NT2/D1 (cell line): ENCODE data around the gene CACNA1H.

Source experiments
- DNase-seq: peaks from one replicate; pipeline ENCODE4 v3.0.0-alpha.2; 2011; ENCODE audit warnings: low read depth, low spot score
- H3K27me3 ChIP-seq: 2 replicates; pipeline ENCODE4 v1.6.0; 2011; ENCODE audit warnings: mild to moderate bottlenecking; ENCODE audit not compliant: insufficient read length, insufficient read depth
- H3K36me3 ChIP-seq: 2 replicates; pipeline ENCODE4 v1.6.1; 2011; ENCODE audit warnings: mild to moderate bottlenecking, low read length, mixed read lengths; ENCODE audit not compliant: insufficient read depth, insufficient read length
- H3K4me1 ChIP-seq: 2 replicates; pipeline ENCODE4 v1.5.1; 2011; ENCODE audit not compliant: insufficient read depth, insufficient read length
- H3K4me3 ChIP-seq: 2 replicates; pipeline ENCODE4 v1.5.1; 2011; ENCODE audit warnings: low read depth; ENCODE audit not compliant: insufficient read length
- H3K9ac ChIP-seq: 2 replicates; pipeline ENCODE4 v1.6.0; 2011; ENCODE audit warnings: low read depth; ENCODE audit not compliant: insufficient read length
- H3K9me3 ChIP-seq: 2 replicates; pipeline ENCODE4 v1.5.1; 2011; ENCODE audit warnings: mild to moderate bottlenecking, low read length; ENCODE audit not compliant: insufficient read depth
- SUZ12 ChIP-seq: IDR thresholded peaks from 2 replicates; pipeline ENCODE4 v1.6.1; 2011; ENCODE audit not compliant: insufficient read length, insufficient read depth; ENCODE audit errors: extremely low read depth
- YY1 ChIP-seq: IDR thresholded peaks from 2 replicates; pipeline ENCODE4 v1.6.1; 2011; ENCODE audit not compliant: insufficient read length, insufficient read depth
- ZNF274 ChIP-seq: IDR thresholded peaks from 2 replicates; pipeline ENCODE4 v1.6.1; 2011; ENCODE audit warnings: mild to moderate bottlenecking, low read depth, low read length

The CACNA1H gene

DNA sequence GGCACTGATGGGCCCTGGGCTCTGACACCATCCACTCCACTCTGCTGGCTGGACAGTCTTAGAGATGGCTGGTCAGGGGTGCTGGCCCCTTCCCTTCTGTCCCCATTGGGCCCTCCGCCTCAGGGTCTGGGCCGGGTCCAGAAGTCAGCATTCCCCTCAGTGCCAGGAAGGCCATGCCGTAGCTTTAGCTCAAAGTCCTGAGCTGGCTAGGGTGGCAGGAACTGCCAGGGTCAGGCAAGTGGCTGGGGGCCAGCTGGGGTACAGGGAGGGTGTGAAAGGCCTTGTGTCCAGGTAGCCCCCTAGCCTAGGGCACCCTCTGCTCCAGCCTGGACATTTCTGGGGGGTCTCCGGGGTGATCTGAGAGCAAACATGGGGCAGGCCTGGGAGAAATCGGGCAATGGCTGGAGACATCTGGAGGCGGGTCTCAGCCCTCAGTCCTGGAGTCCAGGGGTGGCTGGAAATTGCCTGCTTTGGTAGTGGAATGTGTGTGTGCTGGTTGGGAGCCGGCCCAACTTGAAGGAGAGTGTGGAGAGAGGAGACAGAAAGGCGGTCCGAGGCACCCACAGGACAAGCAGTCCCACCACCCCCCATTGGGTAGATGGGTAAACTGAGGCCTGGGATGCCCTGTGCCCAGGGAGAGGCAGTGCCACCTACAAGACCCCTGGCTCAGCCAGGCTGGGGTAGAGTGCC, 39.6 kb downstream of the CACNA1H start:
- Histone ChIP-seq H3K27me3 (no peaks in the 10 kb centered on the region), H3K4me1 (peaks cover 30% of the 10 kb centered on the region), H3K4me3 (no peak overlapping the region), H3K9me3 (no peaks in the 10 kb centered on the region), H3K36me3 (peaks cover 5% of the 10 kb centered on the region), H3K9ac (peak overlapping the region; percentile 21)
- no peak for DNase-seq
- TF ChIP-seq SUZ12 (no peak), YY1 (no peak), ZNF274 (no peak)

DNA sequence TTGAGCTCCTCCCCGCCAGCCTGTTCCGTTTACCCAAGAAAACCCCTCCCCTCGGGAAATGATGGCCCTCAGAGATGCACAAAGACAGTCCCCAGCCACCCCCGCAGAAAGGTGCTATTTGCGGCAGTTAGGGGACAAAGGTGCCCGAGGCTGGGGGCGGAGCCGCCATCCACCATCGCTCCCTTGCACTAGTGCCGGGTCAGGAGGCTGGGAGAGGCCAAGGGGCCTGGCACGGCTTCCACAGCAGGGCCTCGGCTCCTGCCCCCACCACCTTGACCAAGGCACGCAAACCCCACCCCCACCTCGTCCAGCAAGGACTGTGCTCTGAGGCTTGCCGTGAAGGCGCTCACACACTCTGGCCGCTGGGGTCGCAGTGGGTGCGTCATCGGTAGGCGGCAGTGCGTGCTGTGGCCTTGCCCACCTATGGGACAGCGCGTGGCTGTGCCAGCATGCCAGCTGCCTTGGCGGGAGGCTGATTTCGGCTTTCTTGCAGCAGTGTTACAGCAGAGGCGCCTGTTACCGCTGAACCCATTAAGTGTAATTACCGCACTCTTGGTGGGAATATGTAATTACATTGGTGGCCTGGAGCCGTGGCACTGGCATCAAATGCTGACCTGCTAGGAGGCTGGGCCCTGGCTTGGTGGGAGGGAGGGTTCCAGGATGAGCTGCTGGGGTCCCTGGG, 40.4 kb downstream of the CACNA1H start:
- no peaks in the 10 kb centered on the region for H3K9me3 ChIP-seq
- no peak overlapping the region for H3K4me3 ChIP-seq
- peaks cover 5% of the 10 kb centered on the region for H3K36me3 ChIP-seq
- H3K27me3 ChIP-seq: no peaks in the 10 kb centered on the region
- no peak for TF ChIP-seq SUZ12
- H3K9ac ChIP-seq: peak overlapping the region; percentile 21
- DNase-seq: no peak
- H3K4me1 ChIP-seq: peaks cover 28% of the 10 kb centered on the region

DNA sequence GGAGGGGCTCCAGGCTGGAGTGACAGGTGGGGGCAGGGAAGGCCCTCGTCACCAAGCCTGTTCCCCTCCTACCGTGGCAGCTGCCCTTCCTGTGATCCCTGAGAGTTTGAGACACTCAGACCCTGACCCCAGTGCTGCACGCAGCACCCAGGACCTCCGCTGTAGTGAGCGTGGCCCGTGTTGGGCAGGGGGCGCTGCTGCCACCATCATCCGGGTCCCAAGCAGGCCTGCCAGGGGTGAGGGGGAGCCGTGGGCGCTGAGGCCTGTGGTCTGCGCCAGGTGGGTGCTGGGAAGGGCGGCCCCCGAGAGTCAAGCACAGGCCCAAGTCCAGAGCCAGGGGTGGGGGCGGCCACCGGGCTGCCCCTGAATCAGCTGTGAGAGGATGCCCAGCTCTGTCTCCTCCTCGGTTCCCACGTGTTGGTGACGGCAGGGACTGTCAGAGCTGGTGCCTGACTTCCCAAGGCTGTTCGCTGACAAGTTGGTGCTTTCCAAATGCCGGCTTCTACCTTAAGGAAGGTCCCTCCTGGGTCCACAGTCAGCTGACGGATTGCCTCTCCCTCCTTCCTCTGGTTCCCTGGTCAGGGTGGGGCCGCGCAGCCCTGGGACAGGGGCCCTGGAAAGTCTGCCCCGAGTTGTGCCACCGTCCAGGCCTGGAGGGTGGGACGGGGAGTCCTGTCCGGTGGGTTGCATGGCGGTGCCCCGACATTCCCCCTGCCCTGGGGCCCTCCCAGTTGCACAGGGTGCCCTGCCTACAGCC, 41.1 kb downstream of the CACNA1H start:
- no peaks in the 10 kb centered on the region for H3K9me3 ChIP-seq
- H3K4me1 ChIP-seq: peaks cover 28% of the 10 kb centered on the region
- DNase-seq: no peak
- no peak overlapping the region for H3K9ac ChIP-seq
- H3K27me3 ChIP-seq: no peaks in the 10 kb centered on the region
- H3K4me3 ChIP-seq: no peak overlapping the region
- peaks cover 9% of the 10 kb centered on the region for H3K36me3 ChIP-seq
- TF ChIP-seq ZNF274: no peak
- TF ChIP-seq SUZ12: no peak
- TF ChIP-seq YY1: no peak

DNA sequence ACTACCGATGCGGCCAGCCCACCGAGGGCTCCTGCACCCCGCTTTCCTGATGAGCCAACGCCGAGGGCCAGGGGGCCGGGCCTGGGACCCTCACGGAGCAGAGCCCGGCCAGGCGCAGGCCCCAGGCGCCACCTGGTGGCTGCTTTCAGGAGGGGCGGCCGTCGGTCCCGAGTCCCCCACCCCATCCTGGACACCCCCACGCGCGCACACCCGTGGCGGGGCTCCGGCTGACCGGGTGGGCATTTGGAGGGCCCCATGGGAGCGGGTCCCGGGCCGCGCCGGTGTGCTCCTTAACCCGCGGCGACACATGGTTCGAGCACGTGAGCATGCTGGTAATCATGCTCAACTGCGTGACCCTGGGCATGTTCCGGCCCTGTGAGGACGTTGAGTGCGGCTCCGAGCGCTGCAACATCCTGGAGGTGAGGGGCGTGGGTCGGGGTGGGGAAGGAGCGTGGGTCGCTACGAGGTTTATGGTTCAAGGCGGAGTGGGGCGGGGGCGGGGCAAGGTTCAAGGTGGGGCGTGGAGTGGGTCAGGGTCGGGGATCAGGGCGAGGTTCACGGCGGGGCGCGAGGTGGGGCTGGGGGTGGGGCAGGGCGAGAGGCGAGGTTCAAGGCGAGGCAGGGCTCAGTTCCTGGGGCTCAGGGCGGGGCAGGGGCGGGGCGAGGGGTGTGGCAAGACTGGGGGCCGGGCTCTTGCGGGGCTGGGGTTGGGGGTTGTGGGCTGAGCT, 41.9 kb downstream of the CACNA1H start:
- TF ChIP-seq ZNF274 (no peak), YY1 (no peak), SUZ12 (no peak)
- peaks cover 9% of the 10 kb centered on the region for H3K36me3 ChIP-seq
- no peak overlapping the region for H3K9ac ChIP-seq
- no peaks in the 10 kb centered on the region for H3K9me3 ChIP-seq
- DNase-seq: no peak
- H3K27me3 ChIP-seq: no peaks in the 10 kb centered on the region
- H3K4me3 ChIP-seq: no peak overlapping the region
- peaks cover 28% of the 10 kb centered on the region for H3K4me1 ChIP-seq

DNA sequence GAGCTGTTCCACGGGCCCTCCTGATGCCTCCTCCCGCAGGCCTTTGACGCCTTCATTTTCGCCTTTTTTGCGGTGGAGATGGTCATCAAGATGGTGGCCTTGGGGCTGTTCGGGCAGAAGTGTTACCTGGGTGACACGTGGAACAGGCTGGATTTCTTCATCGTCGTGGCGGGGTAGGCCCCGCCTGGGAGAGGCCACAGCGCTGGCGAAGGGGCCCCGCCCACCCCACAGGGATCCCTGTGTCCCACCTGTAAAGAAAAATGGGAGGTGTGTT, 42.4 kb downstream of the CACNA1H start:
- no peak for DNase-seq
- H3K9ac ChIP-seq: no peak overlapping the region
- no peaks in the 10 kb centered on the region for H3K9me3 ChIP-seq
- H3K4me1 ChIP-seq: peaks cover 27% of the 10 kb centered on the region
- H3K27me3 ChIP-seq: no peaks in the 10 kb centered on the region
- H3K4me3 ChIP-seq: no peak overlapping the region
- TF ChIP-seq YY1: no peak
- no peak for TF ChIP-seq SUZ12
- no peak for TF ChIP-seq ZNF274
- H3K36me3 ChIP-seq: peaks cover 14% of the 10 kb centered on the region

DNA sequence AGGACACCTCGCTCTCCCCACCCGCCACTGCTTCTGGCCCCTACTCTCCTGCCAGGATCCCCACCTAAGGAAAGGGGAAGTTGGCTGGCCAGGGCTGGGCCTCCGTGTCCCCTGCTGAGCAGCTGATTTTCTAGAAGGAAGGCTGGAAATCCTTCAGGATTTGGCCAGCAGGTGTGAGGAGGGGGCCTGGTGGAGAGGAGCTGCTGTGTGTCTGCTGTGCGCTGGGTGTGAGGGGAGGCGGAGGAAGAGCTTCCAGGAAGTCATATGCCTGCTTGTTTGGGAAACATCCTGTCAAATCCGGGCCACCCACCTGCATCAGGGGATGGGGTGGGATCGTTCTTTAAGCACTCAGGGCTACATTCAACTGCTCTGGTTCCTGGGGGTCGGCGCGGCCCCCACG, 43.6 kb downstream of the CACNA1H start:
- DNase-seq: no peak

More for the DNA sequence above, 43.6 kb downstream of the CACNA1H start:
- H3K4me1 ChIP-seq: peaks cover 26% of the 10 kb centered on the region
- H3K9ac ChIP-seq: no peak overlapping the region
- no peak for TF ChIP-seq YY1
- no peak for TF ChIP-seq ZNF274
- TF ChIP-seq SUZ12: no peak
- no peak overlapping the region for H3K4me3 ChIP-seq
- H3K36me3 ChIP-seq: peaks cover 22% of the 10 kb centered on the region
- H3K27me3 ChIP-seq: no peaks in the 10 kb centered on the region
- H3K9me3 ChIP-seq: no peaks in the 10 kb centered on the region
